ENCODE data around the gene SLITRK3.

The SLITRK3 gene, protein sequence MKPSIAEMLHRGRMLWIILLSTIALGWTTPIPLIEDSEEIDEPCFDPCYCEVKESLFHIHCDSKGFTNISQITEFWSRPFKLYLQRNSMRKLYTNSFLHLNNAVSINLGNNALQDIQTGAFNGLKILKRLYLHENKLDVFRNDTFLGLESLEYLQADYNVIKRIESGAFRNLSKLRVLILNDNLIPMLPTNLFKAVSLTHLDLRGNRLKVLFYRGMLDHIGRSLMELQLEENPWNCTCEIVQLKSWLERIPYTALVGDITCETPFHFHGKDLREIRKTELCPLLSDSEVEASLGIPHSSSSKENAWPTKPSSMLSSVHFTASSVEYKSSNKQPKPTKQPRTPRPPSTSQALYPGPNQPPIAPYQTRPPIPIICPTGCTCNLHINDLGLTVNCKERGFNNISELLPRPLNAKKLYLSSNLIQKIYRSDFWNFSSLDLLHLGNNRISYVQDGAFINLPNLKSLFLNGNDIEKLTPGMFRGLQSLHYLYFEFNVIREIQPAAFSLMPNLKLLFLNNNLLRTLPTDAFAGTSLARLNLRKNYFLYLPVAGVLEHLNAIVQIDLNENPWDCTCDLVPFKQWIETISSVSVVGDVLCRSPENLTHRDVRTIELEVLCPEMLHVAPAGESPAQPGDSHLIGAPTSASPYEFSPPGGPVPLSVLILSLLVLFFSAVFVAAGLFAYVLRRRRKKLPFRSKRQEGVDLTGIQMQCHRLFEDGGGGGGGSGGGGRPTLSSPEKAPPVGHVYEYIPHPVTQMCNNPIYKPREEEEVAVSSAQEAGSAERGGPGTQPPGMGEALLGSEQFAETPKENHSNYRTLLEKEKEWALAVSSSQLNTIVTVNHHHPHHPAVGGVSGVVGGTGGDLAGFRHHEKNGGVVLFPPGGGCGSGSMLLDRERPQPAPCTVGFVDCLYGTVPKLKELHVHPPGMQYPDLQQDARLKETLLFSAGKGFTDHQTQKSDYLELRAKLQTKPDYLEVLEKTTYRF

DNA sequence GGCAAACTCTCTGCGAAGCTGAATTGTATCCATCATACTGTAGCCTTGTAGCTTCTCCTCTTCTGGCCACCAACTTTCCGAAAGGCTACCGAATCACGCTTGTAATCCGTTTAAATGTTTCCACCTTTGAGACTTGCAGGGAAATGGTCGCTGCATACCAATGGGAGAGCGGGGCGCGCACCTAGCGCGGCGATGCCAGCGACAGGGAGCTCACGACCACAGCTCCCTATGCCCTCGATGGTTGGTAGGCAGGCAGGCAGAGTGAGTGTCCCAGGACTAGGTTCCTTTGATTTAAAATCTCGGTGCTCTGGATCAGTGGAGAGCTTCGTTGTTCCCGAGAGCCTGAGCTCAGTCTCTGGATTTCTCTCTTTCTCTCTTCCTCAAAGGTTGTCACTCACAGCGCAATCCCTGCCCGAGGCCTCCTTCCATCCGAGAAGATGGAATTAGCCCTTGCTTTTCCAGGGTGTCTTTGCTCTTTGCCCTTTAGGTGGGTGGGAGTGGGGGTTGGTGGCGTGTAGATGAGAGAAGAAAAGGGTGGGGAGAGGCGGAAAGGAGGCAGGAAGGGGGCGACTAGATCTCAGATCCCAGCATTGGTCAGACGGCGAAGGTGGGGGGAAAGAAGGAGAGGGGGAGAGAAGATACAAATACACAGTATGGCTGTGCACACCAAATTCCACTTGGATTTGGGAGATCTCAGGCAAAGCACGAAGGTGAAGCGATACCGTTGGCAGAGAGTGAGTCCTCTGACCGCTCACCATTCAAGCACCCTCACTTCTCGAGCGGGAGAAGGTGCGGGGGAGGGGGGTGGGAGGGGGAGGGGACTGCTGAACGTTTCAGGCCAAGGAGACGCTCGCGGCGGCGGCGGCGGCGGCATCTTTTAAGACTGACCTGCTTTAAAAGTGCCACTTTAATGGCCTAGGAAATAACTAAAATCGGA lies at the start of gene SLITRK3:
Gene SLITRK3 (minus strand): TSS at position 745 of the 937 bp plus-strand sequence. CDS start 5,554 bp downstream, outside the sequence.
- no peak for DNase-seq (ENCODE audit: low read depth in 1 of 2, low spot score in 1 of 2)

DNA sequence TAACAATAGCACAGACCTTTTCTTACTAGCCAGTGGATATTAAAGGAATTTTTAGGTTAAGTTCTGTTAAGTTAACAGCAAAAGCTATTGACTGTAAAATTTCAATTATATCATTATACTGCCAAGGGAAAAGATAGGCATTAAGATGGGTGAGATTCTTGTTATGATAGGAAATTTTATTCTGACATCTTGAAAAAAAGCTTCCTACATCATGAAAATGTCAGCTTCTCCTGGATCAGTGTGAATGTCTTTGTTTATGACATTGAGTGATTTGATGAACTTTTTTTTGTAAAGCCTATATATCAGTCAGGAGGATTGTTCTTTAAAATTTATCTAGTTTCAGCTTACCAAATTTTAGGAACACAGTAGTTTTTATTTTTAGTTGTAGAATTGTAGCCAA lies 47.4 kb upstream of the SLITRK3 start:
- DNase-seq (ENCODE audit: low read depth in 1 of 2, low spot score in 1 of 2) = no peak

DNA sequence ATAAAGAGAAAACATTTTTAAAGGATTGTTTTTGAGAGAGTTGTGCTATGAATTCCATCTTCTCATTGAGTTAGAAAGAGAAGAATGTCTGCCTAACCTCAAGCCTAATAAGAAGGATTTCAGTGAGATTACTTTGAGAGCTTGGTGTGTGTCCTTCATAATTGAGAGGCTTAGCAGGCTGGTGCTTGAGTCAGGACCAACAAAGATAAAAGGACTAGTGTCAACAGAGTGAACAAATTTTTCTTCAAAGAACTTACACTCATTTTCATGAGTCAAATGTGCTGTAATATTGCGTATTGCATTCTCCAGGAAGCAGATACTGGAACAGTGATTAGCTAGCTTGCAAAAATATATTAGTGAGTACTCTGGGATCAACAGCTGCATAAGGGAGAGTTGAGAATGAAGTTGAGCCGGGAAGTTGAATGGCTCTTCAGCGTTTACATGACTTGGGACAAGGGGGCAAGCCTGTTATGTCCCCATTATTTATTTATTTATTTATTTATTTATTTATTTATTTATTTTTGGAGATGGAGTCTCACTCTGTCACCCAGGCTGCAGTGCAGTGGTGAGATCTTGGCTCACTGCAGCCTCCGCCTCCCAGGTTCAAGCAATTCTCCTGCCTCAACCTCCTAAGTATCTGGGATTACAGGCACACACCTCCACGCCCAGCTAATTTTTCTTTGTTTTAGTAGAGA lies 37.5 kb upstream of the SLITRK3 start:
- no peak for DNase-seq (ENCODE audit: low read depth in 1 of 2, low spot score in 1 of 2)

DNA sequence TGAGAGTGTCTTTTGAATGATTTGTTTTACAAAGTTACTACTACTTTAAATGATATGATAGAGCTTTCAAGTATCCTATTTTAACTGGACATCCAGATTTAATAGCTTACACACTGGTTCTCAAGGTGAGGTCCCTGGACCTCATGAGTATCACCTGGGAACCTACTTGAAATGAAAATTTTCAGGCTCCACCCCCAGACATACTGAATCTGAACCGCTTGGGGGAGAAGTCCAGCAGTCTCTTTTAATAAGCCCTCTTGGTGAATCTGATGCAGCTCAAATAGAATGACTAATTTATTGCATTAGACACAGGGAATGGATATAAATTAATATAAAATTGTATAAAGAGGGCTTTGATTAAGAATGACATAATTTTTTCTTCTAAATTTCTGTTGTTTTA lies 29.4 kb upstream of the SLITRK3 start:
- no peak for DNase-seq (ENCODE audit: low read depth in 1 of 2, low spot score in 1 of 2)

DNA sequence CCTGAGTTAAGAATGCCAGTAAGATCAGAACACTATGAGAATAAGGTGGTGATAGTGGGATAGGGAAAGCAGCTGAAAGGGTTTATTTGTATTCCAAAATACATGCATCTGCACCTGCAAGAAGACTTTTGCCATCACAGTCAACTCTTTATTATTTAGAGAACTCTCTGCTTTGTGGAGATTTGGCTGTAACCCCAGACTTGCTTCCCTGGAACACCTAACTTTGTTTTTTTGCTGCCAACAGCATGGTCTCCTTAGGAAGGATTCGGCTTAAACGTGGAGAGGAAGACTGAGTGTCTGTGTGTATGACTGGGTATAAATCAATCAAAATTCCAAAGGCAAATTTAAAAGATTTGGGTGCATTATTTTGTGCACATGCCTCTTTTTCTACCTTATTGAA lies 21.6 kb upstream of the SLITRK3 start:
- DNase-seq (ENCODE audit: low read depth in 1 of 2, low spot score in 1 of 2) = no peak

DNA sequence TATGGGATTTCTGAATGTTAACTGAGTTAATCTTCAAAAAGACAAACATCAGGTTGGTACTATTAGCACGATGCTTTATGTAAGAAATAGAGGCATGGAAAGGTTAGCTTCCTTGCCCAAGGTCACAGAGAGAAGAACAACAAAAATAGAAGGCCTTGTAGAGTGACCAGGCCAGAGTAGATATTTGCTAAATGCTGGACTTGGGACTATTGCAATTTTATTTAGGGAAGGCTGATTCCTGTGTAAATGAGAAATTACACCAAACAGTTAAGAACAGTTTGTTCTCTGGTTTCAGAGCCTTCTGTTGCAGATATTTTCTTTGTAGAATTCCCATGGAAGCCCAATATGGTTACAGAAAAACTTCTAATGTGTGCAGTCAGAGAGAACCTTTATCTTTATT lies 16.4 kb upstream of the SLITRK3 start:
- no peak for DNase-seq (ENCODE audit: low read depth in 1 of 2, low spot score in 1 of 2)

DNA sequence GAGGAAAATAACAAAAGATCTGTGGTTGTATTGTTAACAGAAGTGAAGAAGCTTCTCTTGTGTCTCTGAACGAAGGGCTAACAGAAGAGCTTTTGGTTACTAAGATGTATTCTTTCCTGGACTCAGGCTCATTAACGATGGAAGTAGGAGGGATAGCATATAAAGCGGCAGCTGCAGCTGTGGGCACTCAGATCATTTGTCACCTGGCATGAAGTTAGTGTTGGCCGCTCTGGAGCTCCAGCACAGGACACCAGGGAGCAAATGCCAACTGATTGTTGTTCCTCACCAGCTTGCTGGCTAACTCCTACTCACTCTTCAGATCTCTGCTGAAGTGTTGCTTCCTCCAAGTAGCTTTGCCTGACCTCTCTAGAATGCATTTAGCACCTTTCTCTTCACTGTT lies 15.5 kb upstream of the SLITRK3 start:
- DNase-seq (ENCODE audit: low read depth in 1 of 2, low spot score in 1 of 2) = no peak

DNA sequence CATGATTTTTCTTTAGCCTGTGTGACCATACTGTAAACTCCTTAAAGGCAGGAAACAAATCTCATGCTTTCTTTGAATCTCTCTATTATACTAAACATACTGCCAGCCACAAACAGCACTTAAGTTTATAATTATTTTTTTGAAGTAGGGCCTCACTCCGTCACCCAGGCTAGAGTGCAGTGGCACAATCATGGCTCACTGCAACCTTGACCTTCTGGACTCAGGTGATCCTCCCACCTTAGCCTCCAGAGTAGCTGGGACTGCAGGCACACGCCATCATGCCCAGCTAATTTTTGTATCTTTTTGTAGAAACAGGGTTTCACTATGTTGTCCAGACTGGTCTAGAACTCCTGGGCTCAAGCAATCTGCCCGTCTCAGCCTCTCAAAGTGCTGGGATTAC lies 14.5 kb upstream of the SLITRK3 start:
- DNase-seq (ENCODE audit: low read depth in 1 of 2, low spot score in 1 of 2) = no peak

DNA sequence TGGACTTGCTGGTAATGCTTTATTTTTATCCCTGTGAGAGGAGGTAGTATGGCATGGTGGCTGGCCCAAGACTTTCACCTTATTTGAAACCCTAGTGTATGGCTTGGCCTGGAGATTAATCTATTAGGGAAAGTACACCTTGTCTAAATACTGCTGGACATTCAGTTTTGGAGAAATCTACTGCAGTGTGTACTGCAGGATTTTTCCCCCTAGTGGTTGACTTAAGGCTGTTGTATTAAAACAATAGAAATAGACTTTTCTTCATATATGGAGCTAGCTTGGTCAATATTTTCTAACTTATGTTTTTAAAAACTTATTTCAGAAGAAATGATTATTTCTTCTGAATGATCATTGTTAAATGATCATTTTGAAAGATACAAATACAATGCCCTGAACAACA lies 13.9 kb upstream of the SLITRK3 start:
- no peak for DNase-seq (ENCODE audit: low read depth in 1 of 2, low spot score in 1 of 2)

DNA sequence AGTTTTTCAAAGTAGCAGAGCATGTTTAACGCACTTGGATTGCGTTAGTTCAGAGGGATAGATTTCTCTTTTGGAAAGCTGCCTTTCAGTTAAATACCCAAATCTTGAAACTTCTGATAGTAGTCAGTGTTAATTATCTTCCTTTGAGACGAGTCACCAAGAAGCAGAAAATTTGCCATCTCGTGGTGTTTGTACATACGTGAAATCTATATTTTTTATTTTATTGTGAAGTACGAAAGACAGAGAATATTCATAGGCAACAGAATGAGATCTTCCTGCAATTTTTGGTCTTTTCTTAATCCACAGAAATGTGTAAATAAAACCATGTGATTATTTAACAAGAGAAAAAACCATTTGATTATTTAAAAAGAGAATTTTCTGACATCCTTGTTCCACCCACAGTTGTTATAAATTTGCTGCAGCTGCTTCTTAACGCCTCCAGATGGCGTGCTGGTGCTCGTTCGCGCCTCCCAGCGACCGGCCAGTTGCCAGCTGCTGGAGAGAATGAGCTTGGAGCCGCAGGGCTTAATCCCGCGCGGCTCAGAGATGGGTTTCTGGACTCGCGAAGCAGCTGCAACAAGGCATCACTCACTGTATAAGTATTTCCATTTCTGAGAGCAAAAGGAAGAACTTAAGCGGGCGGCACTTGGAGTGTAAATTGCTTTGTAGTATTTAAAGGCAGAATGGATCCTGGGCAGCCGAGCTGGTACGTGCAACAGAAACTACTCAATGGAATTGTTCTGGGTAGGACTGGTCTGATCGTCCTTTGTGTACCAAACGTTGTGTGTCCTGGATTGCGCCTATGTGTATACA lies 10.5 kb upstream of the SLITRK3 start:
- DNase-seq (ENCODE audit: low read depth in 1 of 2, low spot score in 1 of 2) = no peak

DNA sequence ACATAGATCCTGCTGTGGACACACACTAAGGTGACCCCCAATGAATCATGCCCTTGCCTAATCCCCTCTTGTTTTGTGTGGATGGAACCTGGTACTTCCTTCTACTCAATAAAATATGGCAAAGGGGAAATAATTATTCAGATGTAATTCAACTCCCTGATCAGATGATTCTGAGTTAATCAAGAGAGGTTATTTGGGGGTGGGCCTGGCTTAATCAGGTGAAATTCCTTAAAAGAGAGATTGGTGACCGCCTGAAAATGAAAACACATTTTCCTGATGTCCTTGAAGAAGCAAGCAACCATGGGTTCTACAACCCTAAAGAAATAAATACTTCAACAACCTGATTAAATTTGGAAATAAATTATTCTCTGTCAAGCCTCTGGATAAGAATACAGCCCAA lies 8.3 kb upstream of the SLITRK3 start:
- DNase-seq (ENCODE audit: low read depth in 1 of 2, low spot score in 1 of 2) = no peak

DNA sequence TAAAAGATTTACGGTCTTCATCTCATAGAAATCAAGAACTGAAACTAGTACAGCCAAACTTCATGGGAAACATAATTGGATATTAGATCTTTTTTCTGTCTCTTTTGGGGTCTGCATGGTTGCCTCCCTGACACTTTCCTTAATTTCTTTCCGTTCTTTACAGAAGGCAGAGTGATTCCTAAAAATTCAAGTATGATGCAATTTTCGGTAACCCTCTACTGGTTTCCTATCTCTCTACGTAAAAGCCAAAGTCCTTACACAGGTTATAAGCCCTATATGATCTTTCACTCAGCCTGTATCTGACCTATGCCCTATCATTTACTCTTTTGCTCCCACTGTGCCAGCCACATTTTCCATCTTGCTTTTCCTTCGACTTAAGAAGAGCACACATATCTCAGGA lies 6.8 kb upstream of the SLITRK3 start:
- no peak for DNase-seq (ENCODE audit: low read depth in 1 of 2, low spot score in 1 of 2)

DNA sequence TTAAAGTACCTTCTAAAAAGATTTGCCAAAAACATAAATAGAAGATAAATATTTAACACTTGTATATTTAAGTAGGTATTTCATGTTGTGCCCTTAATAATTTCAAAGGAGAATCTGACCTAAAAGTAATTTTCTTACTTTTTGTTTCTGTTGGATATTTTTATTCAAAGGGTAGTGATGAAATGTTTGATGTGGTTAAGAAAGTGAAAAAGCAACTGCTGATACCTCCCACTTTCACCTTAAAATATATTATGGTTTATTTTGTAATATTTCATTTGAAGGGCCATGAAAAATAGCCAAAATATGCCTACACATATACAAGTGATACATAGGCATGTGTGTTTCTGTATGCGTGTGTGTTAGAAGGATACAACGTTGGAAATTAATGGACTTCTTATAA lies 5.8 kb upstream of the SLITRK3 start:
- DNase-seq (ENCODE audit: low read depth in 1 of 2, low spot score in 1 of 2) = no peak

DNA sequence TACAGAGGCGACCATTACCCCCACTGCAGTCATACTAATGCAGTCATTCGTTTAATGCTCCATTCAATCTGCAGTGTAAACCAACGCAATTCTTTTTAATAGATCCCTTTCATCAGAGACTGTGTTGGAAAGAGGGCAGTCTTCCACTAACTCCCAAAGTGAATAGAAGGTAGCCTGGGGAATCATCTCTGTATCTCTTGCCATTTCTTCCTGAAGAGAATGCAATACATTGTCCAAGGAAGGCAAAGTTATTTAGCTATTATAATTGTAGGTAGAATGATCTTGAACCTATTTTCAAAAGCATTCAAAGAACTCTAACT lies 1.3 kb upstream of the SLITRK3 start:
- DNase-seq (ENCODE audit: low read depth in 1 of 2, low spot score in 1 of 2) = no peak

DNA sequence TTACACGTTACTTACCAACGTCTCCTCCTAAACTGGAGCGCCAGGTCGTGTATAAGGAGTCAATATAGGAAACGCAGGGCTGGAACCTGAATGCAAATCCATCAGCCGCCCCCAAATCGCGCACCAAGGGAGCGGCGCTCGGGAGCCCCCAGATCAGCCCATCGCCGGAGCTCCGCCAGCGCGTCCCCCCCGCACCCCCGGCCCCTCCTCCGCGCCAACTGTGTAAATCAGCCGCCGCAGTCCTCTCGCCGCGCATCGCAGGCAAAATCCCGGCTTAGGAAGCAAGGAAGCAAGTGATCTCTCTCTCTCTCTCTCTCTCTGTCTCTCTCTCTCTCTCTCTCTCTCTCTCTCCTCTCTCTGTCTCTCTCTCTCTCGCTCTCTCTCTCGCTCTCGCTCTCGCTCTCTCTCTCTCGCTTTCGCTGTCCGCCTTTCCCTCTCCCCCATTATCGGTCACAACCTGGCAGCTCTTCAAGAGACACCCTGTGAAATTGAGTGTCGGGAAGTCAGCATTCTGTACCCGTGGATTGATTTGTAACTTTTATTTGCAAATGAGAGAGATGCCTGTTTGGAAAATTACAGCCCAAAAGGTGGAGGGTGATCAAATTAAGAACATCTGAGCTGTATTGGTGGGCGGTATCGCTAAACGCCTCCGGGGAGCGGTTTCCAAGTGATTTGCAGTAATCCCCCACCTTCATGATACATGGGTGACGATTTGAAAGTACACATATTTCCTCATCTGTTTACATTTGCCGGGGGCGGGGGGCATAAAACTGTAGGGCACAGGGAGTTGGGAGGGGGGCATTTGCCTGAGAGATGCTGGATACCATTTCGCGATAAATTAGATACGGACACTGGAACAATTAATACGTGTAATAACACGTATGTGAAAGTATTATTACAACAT lies 645 bp upstream of the SLITRK3 start:
- DNase-seq (ENCODE audit: low read depth in 1 of 2, low spot score in 1 of 2) = no peak

DNA sequence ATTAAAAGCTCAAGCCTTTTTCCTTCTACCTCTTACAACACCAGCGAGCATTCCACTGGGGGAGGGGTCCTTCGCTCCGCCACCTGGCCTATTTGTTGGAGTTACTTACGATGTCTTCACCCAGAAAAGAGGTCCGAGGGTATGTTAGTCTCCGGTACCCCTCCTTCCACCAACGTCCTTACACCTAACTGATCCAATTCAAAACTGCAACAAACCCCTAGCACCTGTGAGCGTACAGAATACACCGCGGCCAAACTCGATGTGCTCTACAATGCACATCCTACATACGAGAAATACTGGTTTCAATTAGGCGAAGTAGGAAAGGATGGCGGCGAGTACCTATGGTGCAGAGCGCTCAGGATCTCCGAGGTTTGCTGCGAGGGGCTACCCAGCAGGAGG lies 944 bp downstream of the SLITRK3 start:
- no peak for DNase-seq (ENCODE audit: low read depth in 1 of 2, low spot score in 1 of 2)

DNA sequence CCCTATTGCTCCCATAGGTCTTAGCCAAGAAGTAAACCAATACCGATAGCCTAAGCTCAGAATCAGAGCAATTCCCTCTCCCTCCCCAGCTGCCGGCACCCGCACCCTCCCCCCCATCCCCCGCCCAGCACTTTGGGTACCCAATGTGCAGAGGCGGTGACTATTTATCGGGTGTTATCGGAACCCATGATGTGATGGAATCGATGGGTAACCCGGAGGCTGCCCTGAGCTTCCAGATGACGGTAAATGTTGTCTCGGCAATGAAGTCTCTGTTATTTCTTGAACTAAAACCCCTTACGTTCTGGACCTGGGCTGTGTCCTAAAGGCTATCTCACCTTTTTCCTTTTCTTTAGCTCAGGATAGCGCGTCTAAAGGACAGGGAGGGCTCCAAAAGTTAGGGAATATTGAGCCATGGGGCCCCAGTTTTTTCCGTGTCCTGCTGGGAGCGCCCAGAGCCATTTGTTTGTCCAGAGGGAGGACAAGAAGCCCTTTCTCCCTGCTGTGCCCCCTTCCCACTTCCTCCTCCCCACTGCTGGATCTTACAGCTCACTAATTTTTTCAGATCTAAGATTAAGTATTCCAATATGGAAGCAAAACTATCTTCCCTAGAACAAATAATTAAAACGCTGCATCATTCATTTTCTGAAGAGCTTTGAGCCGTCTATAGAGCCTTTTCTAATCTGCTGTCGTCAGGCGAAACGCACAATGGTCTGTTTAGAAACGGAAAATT lies 1.5 kb downstream of the SLITRK3 start:
- no peak for DNase-seq (ENCODE audit: low read depth in 1 of 2, low spot score in 1 of 2)

All from activated CD4-positive, alpha-beta T cell treated with anti-CD3 and anti-CD28 coated beads, Interleukin-2, amount 50 U/mL, for 24 hours (primary cell).